Gastroesophageal sphincter (tissue), 4 donors: ENCODE measurements around the gene EMILIN3. TPM values are rescaled to one million over a fixed set of nuclear protein-coding genes. Genes with fewer than 3 reads are reported as not detected.

Source experiments
- ATAC-seq: fragments of 150-250 bp; one replicate; pipeline ENCODE4 v1.9.1; 2016; ENCODE audit warnings: mild to moderate bottlenecking, moderate library complexity
- H3K27ac ChIP-seq, 4 donors: fragments of 200-600 bp; sonication (generic) in 3 of 4; 1 replicate in 3 of 4; 2 replicates in 1 of 4; pipeline ENCODE4 v1.5.1; 2016 to 2019
- H3K27me3 ChIP-seq: fragments of 200-600 bp; sonication (generic); one replicate; pipeline ENCODE4 v1.5.1; 2019
- H3K36me3 ChIP-seq, 2 donors: fragments of 200-600 bp; sonication (generic); one replicate each; pipeline ENCODE4 v1.5.1; 2019; ENCODE audit warnings: control low read depth in 1 of 2
- H3K4me1 ChIP-seq, 3 donors: fragments of 200-600 bp; sonication (generic); 1 replicate in 2 of 3; 2 replicates in 1 of 3; pipeline ENCODE4 v1.5.1; 2016 to 2019; ENCODE audit warnings: control low read depth in 2 of 3
- H3K4me3 ChIP-seq, 2 donors: fragments of 200-600 bp; sonication (generic); one replicate each; pipeline ENCODE4 v1.5.1; 2019; ENCODE audit warnings: mild to moderate bottlenecking in 1 of 2, moderate library complexity in 1 of 2
- H3K9me3 ChIP-seq, 3 donors: fragments of 200-600 bp; sonication (generic); one replicate each; pipeline ENCODE4 v1.5.1; 2017 to 2019; ENCODE audit warnings: control low read depth in 2 of 3
- EP300 ChIP-seq: sonication (generic); formaldehyde crosslinking; IDR thresholded peaks from one replicate; pipeline ENCODE4 v1.6.1; 2017; ENCODE audit warnings: antibody characterized with exemption, mild to moderate bottlenecking
- POLR2A ChIP-seq, 2 donors: fragments of 450-650 bp; IDR thresholded peaks; one replicate each; pipeline ENCODE4 v1.6.1; 2017; ENCODE audit warnings: antibody characterized with exemption in 2 of 2, mild to moderate bottlenecking in 2 of 2, moderate library complexity in 1 of 2
- POLR2AphosphoS5 ChIP-seq: sonication (generic); formaldehyde crosslinking; IDR thresholded peaks from one replicate; pipeline ENCODE4 v1.6.1; 2017; ENCODE audit warnings: antibody characterized with exemption
- WGBS, 2 donors: methylation state at CpG; one replicate each; pipeline ENCODE4 v1.1.5; 2018; ENCODE audit warnings: low coverage in 1 of 2; 5-methylcytosine and 5-hydroxymethylcytosine counted together
- total RNA-seq, 4 donors: library from RNA; depleted of rRNA; stranded (reverse); fragments of >200 nt; gene quantifications; one replicate each; pipeline ENCODE4 v1.1.0, GENCODE V29; 2016
- TF ChIP-seq, protein P1 (sequence below), 4 experiments: fragments of 200-600 bp in 2 of 4; fragments of 450-650 bp in 2 of 4; sonication (generic) in 1 of 4; IDR thresholded peaks; one replicate each; pipeline ENCODE4 v1.5.1; 2017 to 2019; ENCODE audit warnings: antibody characterized with exemption in 4 of 4, mild to moderate bottlenecking in 2 of 4, moderate library complexity in 2 of 4

EMILIN3 gene
- total RNA-seq, 4 donors from 2014 or later, result 1.1 to 3.6 (median 2.9) TPM

DNA sequence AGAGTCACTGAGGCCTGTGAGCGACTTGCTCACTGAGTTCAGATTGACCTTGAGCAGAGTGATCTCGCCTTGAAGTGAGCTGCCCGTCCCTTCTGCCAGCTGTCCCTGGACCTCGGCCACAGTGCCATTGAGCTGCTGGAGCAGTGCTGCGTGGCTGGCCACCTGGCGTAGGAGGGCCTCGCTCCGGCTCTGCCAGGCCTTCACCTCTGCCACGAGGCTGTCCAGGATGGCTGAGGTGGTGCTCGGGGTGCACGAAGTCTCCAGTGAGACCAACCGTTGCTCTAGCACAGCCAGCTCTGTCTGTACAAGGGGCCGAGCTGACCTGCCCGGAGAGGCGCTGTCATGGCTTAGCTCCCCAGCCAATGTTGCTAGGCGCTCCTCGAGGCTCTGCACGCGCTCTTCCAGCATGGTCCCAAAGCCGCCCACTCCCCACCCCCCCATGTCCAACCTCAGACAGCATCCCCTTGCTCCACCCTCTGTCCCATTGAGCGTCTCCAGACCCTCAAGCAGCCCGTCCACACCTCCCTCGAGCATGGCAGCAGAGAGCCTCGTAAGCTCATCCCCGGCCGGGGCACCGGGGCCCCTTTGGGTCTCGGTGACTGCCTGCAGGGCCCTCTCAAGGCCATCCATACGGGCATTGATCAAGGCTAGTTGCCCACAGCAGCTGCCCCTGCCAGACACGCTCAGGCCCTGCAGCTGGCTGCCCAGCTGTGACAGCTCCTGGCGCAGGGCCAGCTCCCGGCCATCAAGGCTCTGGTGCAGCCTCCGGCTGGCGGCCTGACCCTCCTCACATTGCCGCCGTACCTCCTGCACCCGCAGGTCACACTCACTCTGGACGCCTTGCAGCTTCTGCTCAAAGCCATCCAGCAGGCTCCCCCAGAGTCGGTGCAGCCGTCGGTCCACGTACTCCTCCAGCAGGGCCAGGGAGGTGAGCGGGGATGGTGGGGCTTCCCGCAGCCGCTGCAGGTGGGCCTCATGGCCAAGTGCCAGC lies 4.6 kb downstream of the EMILIN3 start:
- no peak overlapping the region for H3K4me3 ChIP-seq
- no peaks in the 10 kb centered on the region for H3K9me3 ChIP-seq
- peaks cover 0 to 18% (median 7%) of the 10 kb centered on the region in 3 donors for H3K4me1 ChIP-seq
- peaks cover 38% of the 10 kb centered on the region for H3K27me3 ChIP-seq
- H3K36me3 ChIP-seq, result peaks cover 0 to 19% of the 10 kb centered on the region in 2 donors
- no peak for TF ChIP-seq EP300
- TF ChIP-seq, protein P1, sequence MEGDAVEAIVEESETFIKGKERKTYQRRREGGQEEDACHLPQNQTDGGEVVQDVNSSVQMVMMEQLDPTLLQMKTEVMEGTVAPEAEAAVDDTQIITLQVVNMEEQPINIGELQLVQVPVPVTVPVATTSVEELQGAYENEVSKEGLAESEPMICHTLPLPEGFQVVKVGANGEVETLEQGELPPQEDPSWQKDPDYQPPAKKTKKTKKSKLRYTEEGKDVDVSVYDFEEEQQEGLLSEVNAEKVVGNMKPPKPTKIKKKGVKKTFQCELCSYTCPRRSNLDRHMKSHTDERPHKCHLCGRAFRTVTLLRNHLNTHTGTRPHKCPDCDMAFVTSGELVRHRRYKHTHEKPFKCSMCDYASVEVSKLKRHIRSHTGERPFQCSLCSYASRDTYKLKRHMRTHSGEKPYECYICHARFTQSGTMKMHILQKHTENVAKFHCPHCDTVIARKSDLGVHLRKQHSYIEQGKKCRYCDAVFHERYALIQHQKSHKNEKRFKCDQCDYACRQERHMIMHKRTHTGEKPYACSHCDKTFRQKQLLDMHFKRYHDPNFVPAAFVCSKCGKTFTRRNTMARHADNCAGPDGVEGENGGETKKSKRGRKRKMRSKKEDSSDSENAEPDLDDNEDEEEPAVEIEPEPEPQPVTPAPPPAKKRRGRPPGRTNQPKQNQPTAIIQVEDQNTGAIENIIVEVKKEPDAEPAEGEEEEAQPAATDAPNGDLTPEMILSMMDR (IDR thresholded peaks at IDR 0.05), result no peak
- TF ChIP-seq POLR2A (IDR thresholded peaks at IDR 0.05), result no peak
- TF ChIP-seq POLR2AphosphoS5, result no peak
- 98% methylated on average over 7 of the region's 45 CpGs; no CpG with 5 or more reads in 1 of the 2 donors for WGBS, 2 donors
- no peak for ATAC-seq
- no peak overlapping the region for H3K27ac ChIP-seq

GRCh38 chr20:41360831-41361756 lies 5.5 kb downstream of the EMILIN3 start:
- H3K36me3 ChIP-seq, result peaks cover 0 to 28% of the 10 kb centered on the region in 2 donors
- TF ChIP-seq POLR2AphosphoS5 (no peak), EP300 (no peak), POLR2A (IDR thresholded peaks at IDR 0.05) (no peak)
- TF ChIP-seq, protein P1 (IDR thresholded peaks at IDR 0.05), result no peak
- ATAC-seq, result no peak
- no peak overlapping the region for H3K27ac ChIP-seq
- no peaks in the 10 kb centered on the region for H3K9me3 ChIP-seq
- peaks cover 0 to 11% (median 4%) of the 10 kb centered on the region in 3 donors for H3K4me1 ChIP-seq
- H3K4me3 ChIP-seq, result no peak overlapping the region
- no CpG with 5 or more reads among the region's 22 CpGs for WGBS, 2 donors
- H3K27me3 ChIP-seq, result peaks cover 29% of the 10 kb centered on the region

DNA sequence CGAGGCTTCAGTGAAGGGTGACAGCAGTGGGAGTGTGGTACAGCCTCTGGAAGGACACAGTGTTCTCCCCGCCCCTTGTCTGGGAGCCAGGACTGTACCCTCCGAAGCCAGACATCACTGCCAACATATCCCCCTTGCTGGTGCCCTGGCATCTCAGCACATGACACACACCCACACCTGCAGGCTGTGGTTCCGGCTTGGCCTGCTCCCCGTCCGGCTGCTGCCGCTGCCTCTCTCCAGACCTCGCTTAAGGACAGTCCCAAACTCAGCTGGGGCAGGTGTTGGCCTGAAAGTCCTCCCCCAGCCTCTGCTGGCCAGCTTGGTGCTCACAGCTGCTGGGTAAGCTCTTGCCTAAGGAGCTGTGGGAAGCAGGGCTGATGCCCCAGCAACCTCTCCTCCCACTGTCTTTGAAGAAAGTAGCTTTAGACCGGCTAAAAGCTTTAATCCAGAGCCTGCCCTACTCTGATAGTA lies 7.0 kb downstream of the EMILIN3 start:
- Histone ChIP-seq H3K4me1 (no peaks in the 10 kb centered on the region), H3K4me3 (no peak overlapping the region), H3K9me3 (no peaks in the 10 kb centered on the region), H3K27me3 (peaks cover 14% of the 10 kb centered on the region), H3K27ac (no peak overlapping the region), H3K36me3 (peaks cover 0 to 32% of the 10 kb centered on the region in 2 donors)
- no peak for ATAC-seq
- WGBS, 2 donors, result no CpG with 5 or more reads among the region's 9 CpGs
- TF ChIP-seq POLR2A (IDR thresholded peaks at IDR 0.05) (no peak), EP300 (no peak), POLR2AphosphoS5 (no peak)
- TF ChIP-seq, protein P1 (IDR thresholded peaks at IDR 0.05), result no peak

- Histone ChIP-seq H3K27me3 (peaks cover 5% of the 10 kb centered on the region), H3K4me1 (no peaks in the 10 kb centered on the region), H3K4me3 (no peak overlapping the region), H3K9me3 (no peaks in the 10 kb centered on the region), H3K27ac (no peak overlapping the region), H3K36me3 (peaks cover 0 to 36% of the 10 kb centered on the region in 2 donors)
- TF ChIP-seq POLR2AphosphoS5, result no peak
- TF ChIP-seq, protein P1 (IDR thresholded peaks at IDR 0.05), result no peak
- 80% methylated on average over 4 of the region's 7 CpGs; no CpG with 5 or more reads in 1 of the 2 donors for WGBS, 2 donors
- ATAC-seq, result no peak
These were observed 7.9 kb downstream of the EMILIN3 start for GRCh38 chr20:41358717-41359116.
